Stimulated activated CD8-positive, alpha-beta memory T cell treated with anti-CD3 and anti-CD28 coated beads, Interleukin-4, amount 100 ng/mL, for 4 hours (primary cell): ENCODE measurements around the gene NGEF.
"Not testable (repeated sequence)": the region's sequence is repeated elsewhere in the genome, so short reads cannot be mapped to it uniquely, and the experiment has no call there.

Experiments
- DNase-seq, 2 donors: peaks; one replicate each; pipeline ENCODE4 v3.0.0-alpha.2; 2020; ENCODE audit warnings: low read depth in 2 of 2, low spot score in 1 of 2

Gene NGEF

DNA sequence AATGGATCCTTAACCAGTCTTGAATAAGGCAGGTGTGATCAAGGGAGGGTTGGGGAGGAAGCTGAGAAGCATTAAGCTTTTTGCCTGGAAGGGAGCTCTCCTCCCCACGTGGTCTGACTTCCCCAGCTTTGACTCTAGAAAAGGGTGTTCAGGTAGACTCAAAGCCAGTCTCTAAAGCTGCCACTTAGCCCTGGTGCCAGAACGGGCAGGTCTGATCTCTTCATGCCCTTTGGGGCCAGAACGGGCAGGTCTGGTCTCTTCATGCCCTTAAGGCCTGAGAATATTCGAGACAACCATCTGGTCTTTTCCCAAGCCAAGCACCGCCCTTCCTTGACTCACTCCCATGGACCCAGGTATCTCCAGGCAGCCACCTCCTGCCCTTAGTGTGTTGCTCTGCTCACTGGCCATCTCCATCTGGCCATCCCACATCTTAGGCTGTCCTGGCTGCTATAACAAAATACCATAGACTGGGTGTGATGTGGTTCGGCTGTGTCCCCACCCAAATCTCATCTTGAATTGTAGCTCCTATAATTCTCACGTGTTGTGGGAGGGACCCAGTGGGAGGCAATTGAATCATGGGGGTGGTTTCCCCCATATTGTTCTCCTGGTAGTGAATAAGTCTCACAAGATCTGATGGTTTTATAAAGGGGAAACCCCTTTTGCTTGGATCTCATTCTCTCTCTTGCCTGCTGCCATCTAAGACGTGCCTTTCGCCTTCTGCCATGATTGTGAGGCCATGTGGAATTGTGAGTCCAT, 83.6 kb downstream of the NGEF start:
- no peak for DNase-seq

- no peak for DNase-seq
Measured at GRCh38 chr2:232928551-232929302, 84.3 kb downstream of the NGEF start.

DNA sequence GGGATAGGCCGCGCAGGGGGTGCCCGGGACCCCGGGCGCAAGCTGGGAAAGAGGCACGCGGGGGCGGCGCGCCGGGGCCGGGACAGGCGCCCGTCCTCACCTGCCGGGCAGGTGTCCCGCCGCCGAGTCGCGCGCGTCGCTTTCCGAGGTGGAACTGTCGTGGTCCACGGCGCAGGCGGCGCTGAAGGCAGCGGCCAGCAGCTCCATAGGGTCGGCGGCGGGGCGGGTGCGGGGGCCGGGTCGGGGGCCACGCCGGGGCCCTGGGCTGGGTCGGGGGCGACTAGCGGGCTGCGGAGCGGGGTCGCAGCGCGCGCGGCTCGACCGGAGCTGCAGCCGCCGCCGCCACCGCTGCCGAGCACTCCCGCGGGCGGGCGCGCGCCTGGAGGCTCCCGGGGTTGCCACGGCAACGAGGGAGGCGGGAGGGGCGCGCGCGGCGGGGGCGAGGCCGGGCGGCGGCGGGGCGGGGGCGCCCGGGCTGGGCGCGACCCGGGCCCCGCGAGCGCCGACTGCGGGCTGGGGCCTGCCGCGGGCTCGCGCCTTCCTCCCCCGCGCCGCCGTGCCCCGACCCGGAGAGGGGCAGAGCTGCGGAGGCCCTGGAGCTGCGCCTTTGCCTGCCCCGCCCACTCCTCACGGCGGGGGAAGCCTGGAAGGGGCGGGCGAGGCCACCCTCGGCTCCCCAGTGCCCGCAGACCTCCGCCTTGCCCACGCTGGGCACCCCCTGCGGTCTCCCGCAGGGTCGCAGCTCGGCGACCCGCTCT, 85.1 kb downstream of the NGEF start:
- DNase-seq = no peak

GRCh38 chr2:232927032-232927792, 85.8 kb downstream of the NGEF start:
- no peak for DNase-seq

GRCh38 chr2:232926431-232926939, 86.6 kb downstream of the NGEF start:
- no peak for DNase-seq

DNA sequence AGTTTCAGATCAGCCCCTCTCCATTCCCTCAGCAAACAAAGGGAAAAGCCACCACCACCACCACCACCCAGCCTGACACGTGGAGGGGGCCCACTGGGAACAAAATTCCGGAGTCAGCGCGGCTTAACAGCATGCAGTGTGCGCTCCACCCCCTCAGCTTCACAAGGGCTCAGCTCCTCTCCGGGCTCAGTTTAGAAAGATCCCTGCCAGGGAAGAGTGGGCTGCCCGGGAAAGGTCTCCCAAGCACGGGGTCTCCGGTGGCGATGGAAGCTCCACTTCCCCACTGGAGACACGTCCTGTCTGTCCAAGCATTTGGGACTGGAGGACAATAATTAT, 87.3 kb downstream of the NGEF start:
- DNase-seq = no peak

DNA sequence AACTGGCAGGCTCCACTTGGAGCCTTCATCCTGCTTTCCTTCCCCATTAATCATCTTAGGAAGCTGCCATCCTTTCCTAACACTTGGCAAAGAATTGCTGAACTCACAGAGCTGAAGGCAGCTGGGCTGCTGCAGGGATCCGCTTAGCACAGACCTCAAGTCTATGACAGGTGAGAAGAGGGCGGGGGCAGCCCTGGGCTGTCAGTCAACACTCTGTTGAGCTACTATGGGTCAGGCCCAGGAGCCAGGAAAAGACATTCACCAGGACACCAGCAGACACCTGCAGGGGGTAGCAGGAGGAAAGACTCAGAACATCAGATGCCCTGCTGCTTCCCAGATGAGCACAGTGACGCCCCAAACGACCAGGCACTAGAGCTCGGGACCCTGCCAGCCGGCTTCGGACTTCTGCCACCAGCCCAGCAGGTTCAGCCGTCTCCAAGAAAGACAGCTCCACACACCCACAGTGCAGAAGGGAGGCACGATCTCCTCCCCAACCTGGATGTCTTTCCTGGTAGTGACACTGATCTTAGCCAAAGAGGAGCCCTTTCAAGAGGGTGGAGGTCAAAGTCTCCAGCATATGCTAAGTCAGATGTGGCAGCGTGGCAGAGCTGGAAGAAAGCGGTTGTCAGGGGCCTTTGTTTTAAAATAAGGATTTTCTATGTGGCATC, 87.8 kb downstream of the NGEF start:
- DNase-seq = no peak

DNA sequence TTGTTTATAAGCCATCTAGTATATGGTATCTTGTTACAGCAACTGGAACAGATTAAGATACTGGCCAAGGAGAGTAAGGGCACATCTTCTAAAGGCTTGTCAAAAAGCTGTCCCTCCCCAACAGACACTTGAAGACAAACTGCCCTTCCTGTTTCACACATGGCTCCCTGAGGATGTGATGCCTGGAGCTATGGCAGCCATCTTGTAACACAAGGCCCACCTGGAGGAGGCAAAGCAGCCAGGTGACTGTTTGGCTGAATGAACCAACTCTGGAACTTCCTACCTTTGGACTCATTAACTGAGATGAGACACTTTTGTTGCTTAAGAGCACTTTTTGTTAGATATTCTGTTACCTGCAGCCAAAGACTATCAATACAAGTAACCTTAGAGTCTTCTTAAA, 88.6 kb downstream of the NGEF start:
- no peak for DNase-seq

- no peak for DNase-seq
Measured at GRCh38 chr2:232920760-232921159, 92.3 kb downstream of the NGEF start.

GRCh38 chr2:232920055-232920454, 93.0 kb downstream of the NGEF start:
- DNase-seq = no peak

DNA sequence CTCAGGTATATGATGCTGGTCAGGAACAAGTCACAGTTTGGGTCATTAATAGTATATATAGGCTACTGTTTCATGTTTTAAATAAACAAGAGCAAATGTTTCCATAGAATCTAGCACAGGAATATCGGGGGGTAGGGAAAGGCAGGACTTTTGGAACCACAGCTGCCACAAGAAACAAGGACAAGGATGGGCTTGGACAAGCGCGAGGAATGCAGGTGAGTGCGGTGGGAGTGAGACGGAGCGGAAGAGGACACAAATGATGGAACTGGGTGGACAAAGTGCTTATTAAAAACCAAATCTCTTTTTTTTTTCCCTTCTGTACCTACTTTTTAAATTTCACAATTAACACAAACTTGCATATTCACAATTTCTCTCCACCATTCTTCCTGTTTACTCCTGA, 93.9 kb downstream of the NGEF start:
- no peak for DNase-seq

DNA sequence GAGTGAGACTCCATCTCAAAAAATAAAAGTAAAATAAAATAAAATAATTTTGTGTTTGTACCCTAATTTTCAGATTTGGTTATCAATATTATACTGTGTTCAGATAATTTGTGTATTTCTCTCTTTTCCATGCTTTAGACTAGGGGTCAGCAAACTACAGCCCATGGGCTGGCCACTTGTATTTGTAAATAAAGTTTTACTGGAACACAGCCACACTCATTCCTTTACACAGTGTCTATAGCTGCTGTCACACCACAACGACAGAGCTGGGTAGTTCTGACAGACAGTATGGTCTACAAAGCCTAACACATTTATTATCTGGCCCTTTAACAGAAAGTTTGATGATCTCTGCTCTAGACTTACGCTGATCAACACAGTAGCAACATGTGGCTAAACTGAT, 99.2 kb downstream of the NGEF start:
- DNase-seq = no peak

- no peak for DNase-seq
Measured at GRCh38 chr2:232911712-232912277, 101.3 kb downstream of the NGEF start.

DNA sequence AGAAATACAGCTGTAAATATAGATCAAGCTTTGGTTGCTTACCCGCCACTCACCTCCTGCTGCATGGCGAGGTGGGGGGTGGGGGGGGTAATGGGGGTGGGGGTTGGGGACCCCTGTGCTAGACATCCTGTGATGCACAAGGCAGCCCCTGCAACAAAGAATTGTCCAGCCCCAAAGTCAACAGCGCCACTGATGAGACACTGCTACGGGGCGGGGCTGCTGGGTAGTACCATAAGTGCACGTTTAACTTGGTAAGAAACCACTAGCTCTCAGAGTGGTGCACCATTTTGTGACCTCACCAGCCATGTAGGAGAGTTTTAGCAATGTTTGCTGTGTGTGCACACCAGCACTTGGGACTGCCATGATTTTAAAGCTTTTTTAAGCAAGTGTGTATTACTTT, 102.7 kb downstream of the NGEF start:
- DNase-seq = no peak

- no peak for DNase-seq
Measured at GRCh38 chr2:232908695-232909094, 104.4 kb downstream of the NGEF start.

DNA sequence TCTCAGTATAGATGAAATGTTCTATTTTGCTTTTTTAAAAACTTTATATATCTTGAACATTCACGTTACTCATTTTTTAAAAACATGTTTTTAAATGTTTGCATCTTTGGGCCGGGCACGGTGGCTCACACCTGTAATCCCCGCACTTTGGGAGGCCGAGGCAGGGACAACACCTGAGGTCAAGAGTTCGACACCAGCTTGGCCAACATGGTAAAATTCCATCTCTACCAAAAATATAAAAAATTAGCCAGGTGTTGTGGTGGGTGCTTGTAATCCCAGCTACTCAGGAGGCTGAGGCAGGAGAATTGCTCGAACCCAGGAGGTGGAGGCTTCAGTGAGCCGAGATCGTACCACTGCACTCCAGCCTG, 105.4 kb downstream of the NGEF start:
- not testable (repeated sequence) for DNase-seq

GRCh38 chr2:232906867-232907717, 106.0 kb downstream of the NGEF start:
- DNase-seq = not testable (repeated sequence)

- DNase-seq = no peak
Measured at GRCh38 chr2:232903989-232904388, 109.1 kb downstream of the NGEF start.
